ENCODE data around the gene GALNT15. TPM values are rescaled to one million over a fixed set of nuclear protein-coding genes. Genes with fewer than 3 reads are reported as not detected.

GALNT15 gene
- total RNA-seq, 4 donors from 2014 or later: 728 to 954 (median 831) TPM

GRCh38 chr3:16177382-16177781 lies 2.9 kb downstream of the GALNT15 start:
- TF ChIP-seq CTCF (IDR thresholded peaks at IDR 0.05; ENCODE audit: low read depth): no peak

- TF ChIP-seq CTCF (IDR thresholded peaks at IDR 0.05; ENCODE audit: low read depth): no peak
Observed at GRCh38 chr3:16177962-16178627, 3.6 kb downstream of the GALNT15 start.

- TF ChIP-seq CTCF (IDR thresholded peaks at IDR 0.05; ENCODE audit: low read depth): no peak
Observed at GRCh38 chr3:16178628-16178988, 4.1 kb downstream of the GALNT15 start.

- no peak for TF ChIP-seq CTCF (IDR thresholded peaks at IDR 0.05; ENCODE audit: low read depth)
Observed at GRCh38 chr3:16179261-16179660, 4.8 kb downstream of the GALNT15 start.

- no peak for TF ChIP-seq CTCF (IDR thresholded peaks at IDR 0.05; ENCODE audit: low read depth)
Observed at GRCh38 chr3:16179771-16180736, 5.6 kb downstream of the GALNT15 start.

GRCh38 chr3:16180737-16181134 lies 6.3 kb downstream of the GALNT15 start:
- no peak for TF ChIP-seq CTCF (IDR thresholded peaks at IDR 0.05; ENCODE audit: low read depth)

GRCh38 chr3:16181361-16181760 lies 6.9 kb downstream of the GALNT15 start:
- no peak for TF ChIP-seq CTCF (IDR thresholded peaks at IDR 0.05; ENCODE audit: low read depth)

All from subcutaneous adipose tissue (tissue), 4 donors.